LNCAP (cell line): ENCODE data around the gene KREMEN2.
A peak's percentile ranks its signal among the peaks of the same experiment; 100 is the strongest.

Experiments used
- CTCF ChIP-seq: fragments of 450-650 bp; IDR thresholded peaks from 2 replicates; pipeline ENCODE4 v1.5.1; 2017; ENCODE audit warnings: mild to moderate bottlenecking

Gene KREMEN2

GRCh38 chr16:2999929-3000328 is 35.9 kb downstream of the KREMEN2 start:
- TF ChIP-seq CTCF = no peak

DNA sequence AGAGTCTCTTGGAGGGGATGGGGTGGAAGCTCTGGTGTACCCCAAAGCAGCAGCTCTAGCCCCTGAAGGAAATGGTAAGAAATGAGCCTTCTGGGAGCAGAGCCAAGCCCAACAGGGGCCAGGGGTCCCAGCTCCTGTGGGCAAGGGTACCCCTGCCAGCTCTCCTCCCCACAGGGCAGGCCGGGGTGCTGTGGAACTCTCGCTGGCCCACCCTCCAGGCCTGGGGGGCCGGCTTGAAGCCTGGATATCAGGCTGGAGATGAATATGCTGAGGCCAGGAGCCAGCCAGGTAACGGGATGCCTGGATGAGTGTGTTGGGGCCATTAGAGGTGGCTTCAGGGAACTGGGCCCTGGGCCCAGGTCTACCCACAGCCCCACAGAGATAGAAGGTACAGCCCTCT is 36.5 kb downstream of the KREMEN2 start:
- no peak for TF ChIP-seq CTCF

GRCh38 chr16:3001316-3001715 is 37.2 kb downstream of the KREMEN2 start:
- no peak for TF ChIP-seq CTCF

GRCh38 chr16:3003582-3004270 is 39.7 kb downstream of the KREMEN2 start:
- TF ChIP-seq CTCF = peak; percentile 59; the same call in 1 of the 2 replicates

- TF ChIP-seq CTCF = no peak
Observed at GRCh38 chr16:3004319-3004718, 40.2 kb downstream of the KREMEN2 start.

- no peak for TF ChIP-seq CTCF
Observed at GRCh38 chr16:3004781-3005284, 40.8 kb downstream of the KREMEN2 start.

- TF ChIP-seq CTCF = no peak
Observed at GRCh38 chr16:3007059-3007956, 43.2 kb downstream of the KREMEN2 start.
